Fibroblast of pulmonary artery (primary cell): ENCODE results near the gene LDB2.
A peak's percentile ranks its signal among the peaks of the same experiment; 100 is the strongest.

Source experiments
- DNase-seq: peaks from one replicate; pipeline ENCODE4 v3.0.0-alpha.2; 2010; ENCODE audit warnings: low read depth
- H3K4me3 ChIP-seq: replicated peaks from 2 replicates; pipeline ENCODE4 v1.5.1; 2011; ENCODE audit warnings: low read depth, mild to moderate bottlenecking, control low read depth, low read length, moderate library complexity
- CTCF ChIP-seq: IDR thresholded peaks from 2 replicates; pipeline ENCODE4 v1.5.1; 2011; ENCODE audit warnings: mild to moderate bottlenecking, control low read depth, low read length, inconsistent platforms; ENCODE audit errors: missing control alignments

Gene LDB2

GRCh38 chr4:16505726-16506125 is 392.7 kb downstream of the LDB2 start:
- DNase-seq = peak; percentile 52
- peak; percentile 53 for TF ChIP-seq CTCF
- H3K4me3 ChIP-seq = no peak overlapping the region

DNA sequence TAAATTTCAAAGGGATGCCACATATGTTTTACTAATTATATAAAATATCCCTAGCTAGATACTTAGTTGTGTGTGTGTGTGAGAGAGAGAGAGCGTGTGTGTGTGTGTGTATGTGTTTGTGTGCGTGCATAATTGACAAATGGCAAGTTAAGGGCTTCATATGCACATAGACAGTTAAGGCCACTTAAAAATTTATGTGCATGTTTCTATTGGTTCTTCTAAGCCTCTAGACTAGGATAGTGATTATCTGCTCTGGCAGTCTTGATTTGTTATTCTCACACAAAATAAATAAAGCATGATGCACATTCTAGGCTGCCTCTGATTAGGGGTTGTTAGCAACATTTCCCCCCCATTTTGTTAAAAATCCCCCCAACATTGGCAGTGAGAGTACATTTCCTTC is 393.2 kb downstream of the LDB2 start:
- H3K4me3 ChIP-seq = no peak overlapping the region
- no peak for DNase-seq
- TF ChIP-seq CTCF = no peak

DNA sequence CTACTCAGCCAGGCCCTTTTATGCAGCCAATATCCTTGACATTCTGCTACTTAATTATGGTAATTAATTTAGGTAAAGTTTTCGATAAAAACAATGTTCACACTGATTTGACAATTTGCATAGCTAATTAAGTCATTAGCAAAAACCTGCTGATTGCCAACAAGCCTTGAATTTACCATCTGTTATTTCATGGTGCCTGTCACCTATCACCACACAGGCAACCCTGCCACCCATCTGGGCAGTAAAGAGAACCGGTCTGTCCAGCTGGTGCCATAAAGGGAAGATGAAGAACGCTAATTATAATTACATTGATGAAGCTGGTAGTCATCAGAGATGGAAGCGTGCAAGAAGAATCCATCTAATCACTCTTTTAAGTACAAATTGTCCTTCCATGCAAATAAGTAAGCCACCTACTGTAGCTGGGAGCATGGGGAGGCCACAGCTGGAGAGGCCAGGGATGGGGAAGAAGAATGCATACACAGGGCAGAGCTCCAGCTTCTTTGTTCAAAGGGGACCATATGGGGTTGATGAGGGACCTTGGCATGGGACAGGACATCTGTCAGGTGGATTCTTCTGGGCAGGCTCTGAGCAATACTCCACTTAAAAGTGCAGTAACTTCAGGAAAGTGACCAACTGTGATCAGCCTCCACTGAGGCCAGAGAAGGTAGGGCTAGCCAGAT is 394.9 kb downstream of the LDB2 start:
- H3K4me3 ChIP-seq = no peak overlapping the region
- no peak for DNase-seq
- no peak for TF ChIP-seq CTCF

GRCh38 chr4:16498978-16499377 is 399.5 kb downstream of the LDB2 start:
- no peak overlapping the region for H3K4me3 ChIP-seq
- no peak for DNase-seq
- TF ChIP-seq CTCF = no peak

DNA sequence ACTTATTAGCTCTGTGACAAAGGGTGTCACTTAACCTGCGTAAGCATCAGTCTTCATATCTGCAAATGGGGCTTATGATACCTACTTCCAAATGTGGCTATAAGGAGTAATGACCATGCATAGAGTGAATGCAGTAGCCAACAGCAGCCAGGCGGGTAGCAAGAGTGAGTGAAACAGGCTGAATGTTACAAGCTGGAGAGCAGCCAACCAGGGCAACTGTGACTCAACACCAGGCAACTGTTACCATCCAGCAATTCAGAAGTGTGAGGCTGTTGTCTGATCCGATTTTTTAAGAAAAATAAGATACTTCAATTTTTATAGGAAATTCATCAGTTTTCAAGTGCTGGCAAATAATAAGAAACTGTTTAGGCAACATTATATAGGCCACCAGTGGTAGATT is 401.9 kb downstream of the LDB2 start:
- peak; percentile 58 for DNase-seq
- no peak overlapping the region for H3K4me3 ChIP-seq
- peak; percentile 2 for TF ChIP-seq CTCF

DNA sequence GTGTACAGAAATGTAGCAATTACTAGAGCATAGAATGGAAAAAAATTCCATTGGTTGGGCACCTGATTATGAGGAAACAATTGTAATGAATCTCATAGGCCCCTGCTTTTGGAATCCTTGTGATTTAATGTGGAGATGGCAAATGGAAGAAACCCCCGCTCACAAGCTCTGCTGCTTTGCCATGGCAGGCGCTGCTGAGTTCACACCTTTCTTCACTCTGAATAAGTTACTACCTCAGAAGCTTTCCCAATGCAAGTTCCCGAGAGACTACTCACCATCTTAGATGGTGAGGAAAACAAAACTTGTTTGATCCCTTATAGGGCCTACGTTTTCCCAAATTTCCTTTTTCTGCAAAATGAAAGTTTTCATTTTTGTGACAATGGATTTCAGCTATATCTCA is 405.6 kb downstream of the LDB2 start:
- no peak for DNase-seq
- no peak for TF ChIP-seq CTCF
- H3K4me3 ChIP-seq = no peak overlapping the region

DNA sequence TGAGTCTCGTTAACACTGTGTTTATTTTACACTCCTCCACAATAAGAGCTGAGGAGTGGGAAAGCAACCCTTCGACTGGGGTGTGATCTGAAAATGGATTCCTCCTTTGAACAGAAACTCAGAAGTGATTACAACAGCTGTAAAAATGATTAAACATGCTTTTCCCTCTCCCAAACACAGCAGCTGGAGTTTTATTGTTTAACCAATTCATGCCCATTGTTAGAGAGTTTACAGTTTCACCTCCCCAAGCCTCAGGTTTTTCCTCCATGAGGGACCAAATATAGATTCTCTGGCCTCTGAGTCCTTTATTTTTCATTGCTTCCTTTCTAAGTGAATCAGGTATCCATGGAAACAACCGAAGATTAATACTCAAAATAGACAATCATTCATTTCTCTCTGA is 409.2 kb downstream of the LDB2 start:
- no peak overlapping the region for H3K4me3 ChIP-seq
- no peak for DNase-seq
- TF ChIP-seq CTCF = no peak
